Kidney (tissue), 14 donors: ENCODE measurements around the gene FAM170B. TPM values are rescaled to one million over a fixed set of nuclear protein-coding genes. Genes with fewer than 3 reads are reported as not detected.

ENCODE experiments used
- DNase-seq, 5 donors: peaks; one replicate each; pipeline ENCODE4 v3.0.0-alpha.2; 2013 to 2020
- FAIRE-seq: peaks from 2 replicates; lab custom pipeline; 2012; peaks lifted over from hg19 to GRCh38; lab: Jason Lieb, UNC
- H3K27ac ChIP-seq, 2 donors: one replicate each; pipeline ENCODE4 v1.7.0; 2013; ENCODE audit warnings: low read depth in 2 of 2, low read length in 2 of 2, inconsistent platforms in 1 of 2
- H3K27me3 ChIP-seq: one replicate; pipeline ENCODE4 v1.7.1; 2013; ENCODE audit warnings: low read length, inconsistent platforms; ENCODE audit not compliant: control insufficient read depth, insufficient read depth
- H3K36me3 ChIP-seq, 3 donors: one replicate each; pipeline versions ENCODE4 v1.7.0 to v1.7.1; 2013; ENCODE audit warnings: low read length in 3 of 3, control low read depth in 1 of 3, inconsistent platforms in 1 of 3; ENCODE audit not compliant: insufficient read depth in 3 of 3, control insufficient read depth in 2 of 3
- H3K4me1 ChIP-seq, 3 donors: one replicate each; pipeline versions ENCODE4 v1.7.0 to v1.7.1; 2013; ENCODE audit warnings: low read length in 3 of 3, inconsistent platforms in 1 of 3, low read depth in 1 of 3; ENCODE audit not compliant: control insufficient read depth in 2 of 3, insufficient read depth in 2 of 3
- H3K4me3 ChIP-seq, 3 donors: one replicate each; pipeline versions ENCODE4 v1.7.0 to v1.8.1; 2013; ENCODE audit warnings: low read length in 3 of 3, control low read depth in 1 of 3, inconsistent platforms in 1 of 3
- H3K9ac ChIP-seq, 3 donors: one replicate each; pipeline versions ENCODE4 v1.7.0 to v1.7.1; 2013; ENCODE audit warnings: low read length in 3 of 3, control low read depth in 1 of 3, inconsistent platforms in 1 of 3
- H3K9me3 ChIP-seq, 3 donors: one replicate each; pipeline versions ENCODE4 v1.7.0 to v1.7.1; 2013; ENCODE audit warnings: low read length in 3 of 3, control low read depth in 1 of 3, inconsistent platforms in 1 of 3; ENCODE audit not compliant: control insufficient read depth in 2 of 3, insufficient read depth in 1 of 3
- CTCF ChIP-seq: IDR thresholded peaks from 3 replicates; pipeline ENCODE4 v1.5.1; 2012; ENCODE audit warnings: mild to moderate bottlenecking, moderate library complexity, borderline replicate concordance; ENCODE audit not compliant: insufficient read depth; ENCODE audit errors: extremely low read depth
- intact Hi-C: fragments of 100-400 bp; cut with DNase I; formaldehyde crosslinking; loops from one replicate; pipeline ENCODE4 v1.11.1; 2022
- polyA plus RNA-seq: library from polyadenylated mRNA; stranded (reverse); fragments of 350-450 nt; fragmentation: Illumina TruSeq; extraction: RNeasy Lipid Tissue Mini Kit (QIAGEN cat#74804); gene quantifications from one replicate; pipeline ENCODE4 v1.2.3, GENCODE V29; 2014; ENCODE audit warnings: low read depth, low replicate concordance; ENCODE audit not compliant: insufficient read depth
- total RNA-seq: library from RNA; stranded (reverse); fragmentation: NEBNext Ultra II Directional; extraction: Animal tissue kit (Norgen Biotek cat#: 25700); gene quantifications from one replicate; pipeline ENCODE4 v1.2.1, GENCODE V29; 2021
- donor health status: control.
- donor health status: control.
- donor health status: control.
- donor health status: control.
- donor health status: control.
- donor health status: DM: yes; HTN: yes; CAD: no.
- donor health status: Normal renal cell carcinoma (clear cell type).

The FAM170B gene
- total and polyA plus RNA-seq, 2 donors from 2014 or later: not detected

- H3K36me3 ChIP-seq: no peaks in the 10 kb centered on the region
- H3K27ac ChIP-seq: no peak overlapping the region
- TF ChIP-seq CTCF: no peak
- intact Hi-C loops: loop anchor here (10.0 kb wide), 1 partner anchor 193 kb away; no protein-coding TSS in a partner anchor
- FAIRE-seq (no peak), DNase-seq (no peak)
- no peaks in the 10 kb centered on the region for H3K4me1 ChIP-seq
- no peaks in the 10 kb centered on the region for H3K27me3 ChIP-seq
- no peak overlapping the region for H3K4me3 ChIP-seq
- H3K9ac ChIP-seq: no peak overlapping the region
- no peaks in the 10 kb centered on the region for H3K9me3 ChIP-seq
Measured at GRCh38 chr10:49168171-49168540, 34.3 kb upstream of the FAM170B start.

- H3K27me3 ChIP-seq: no peaks in the 10 kb centered on the region
- TF ChIP-seq CTCF: no peak
- H3K4me3 ChIP-seq: no peak overlapping the region
- no peaks in the 10 kb centered on the region for H3K4me1 ChIP-seq
- intact Hi-C loops: loop anchor here (10.0 kb wide), 1 partner anchor 193 kb away; no protein-coding TSS in a partner anchor
- no peak overlapping the region for H3K9ac ChIP-seq
- H3K36me3 ChIP-seq: no peaks in the 10 kb centered on the region
- H3K9me3 ChIP-seq: no peaks in the 10 kb centered on the region
- DNase-seq (no peak), FAIRE-seq (no peak)
- H3K27ac ChIP-seq: no peak overlapping the region
Measured at GRCh38 chr10:49167425-49168170, 33.8 kb upstream of the FAM170B start.

- Histone ChIP-seq H3K36me3 (no peaks in the 10 kb centered on the region), H3K9ac (no peak overlapping the region), H3K27me3 (no peaks in the 10 kb centered on the region), H3K4me1 (no peaks in the 10 kb centered on the region), H3K4me3 (no peak overlapping the region), H3K27ac (no peak overlapping the region), H3K9me3 (no peaks in the 10 kb centered on the region)
- TF ChIP-seq CTCF: no peak
- intact Hi-C loops: loop anchor here (10.0 kb wide), 1 partner anchor 192 kb away; no protein-coding TSS in a partner anchor
- peak in 1 of 5 donors; percentile 10 for DNase-seq
- no peak for FAIRE-seq
Measured at GRCh38 chr10:49166484-49167400, 32.9 kb upstream of the FAM170B start.
